Ascending aorta (tissue), 1 donor: Measurements from ENCODE around the gene MTA3. TPM values are rescaled to one million over a fixed set of nuclear protein-coding genes. Genes with fewer than 3 reads are reported as not detected.

ENCODE experiments used
- total RNA-seq: library from RNA; depleted of rRNA; stranded (reverse); fragments of >200 nt; gene quantifications from one replicate; pipeline ENCODE4 v1.1.0, GENCODE V29; 2016

The MTA3 gene
- total RNA-seq, 1 donor from 2014 or later, result 59.2 TPM

Other genes with a start within 250 kb of the MTA3 start
- gene COX7A2L, start 207.4 kb upstream of the MTA3 start, total RNA-seq, result 35.2 TPM
- gene KCNG3, start 74.7 kb upstream of the MTA3 start, total RNA-seq, result not detected
- gene OXER1, start 195.5 kb downstream of the MTA3 start, total RNA-seq, result 0.32 TPM
- 7.2 TPM for gene HAAO, start 224.0 kb downstream of the MTA3 start, total RNA-seq